ENCODE data around the gene CLEC2A. TPM values are rescaled to one million over a fixed set of nuclear protein-coding genes. Genes with fewer than 3 reads are reported as not detected.

The CLEC2A gene
- total RNA-seq, 2 donors from 2014 or later, result not detected

DNA sequence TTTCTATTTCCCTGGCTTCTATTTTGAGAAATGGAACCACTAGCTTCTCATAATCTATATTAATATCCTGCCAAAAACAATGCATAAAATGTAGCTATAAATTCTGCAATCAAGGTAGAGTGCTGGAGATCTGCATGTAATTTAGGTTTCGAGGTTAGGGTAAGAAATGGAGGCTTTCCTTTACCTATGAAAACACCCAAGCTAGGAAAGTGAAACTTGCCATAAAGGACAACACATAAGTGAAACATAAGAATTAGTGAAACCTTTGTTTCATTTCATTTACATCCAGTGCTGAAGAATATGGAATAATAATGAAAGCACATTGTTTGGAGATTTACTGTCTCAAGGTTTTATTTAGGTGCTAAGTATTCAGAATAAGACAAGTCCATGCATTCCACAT lies 9.7 kb downstream of the CLEC2A start:
- DNase-seq (ENCODE audit: low spot score), result no peak
- peaks cover 0 to under 1% of the 10 kb centered on the region in 2 donors for H3K27me3 Mint-ChIP-seq
- H3K9me3 Mint-ChIP-seq, result no peaks in the 10 kb centered on the region
- no peak overlapping the region for H3K27ac Mint-ChIP-seq
- peaks cover 11 to 17% of the 10 kb centered on the region in 2 donors for H3K4me1 Mint-ChIP-seq (ENCODE audit: low read depth in 2 of 2)
- no peak overlapping the region for H3K4me3 Mint-ChIP-seq
- H3K36me3 Mint-ChIP-seq, result peaks cover 5% of the 10 kb centered on the region
- ATAC-seq, result no peak

DNA sequence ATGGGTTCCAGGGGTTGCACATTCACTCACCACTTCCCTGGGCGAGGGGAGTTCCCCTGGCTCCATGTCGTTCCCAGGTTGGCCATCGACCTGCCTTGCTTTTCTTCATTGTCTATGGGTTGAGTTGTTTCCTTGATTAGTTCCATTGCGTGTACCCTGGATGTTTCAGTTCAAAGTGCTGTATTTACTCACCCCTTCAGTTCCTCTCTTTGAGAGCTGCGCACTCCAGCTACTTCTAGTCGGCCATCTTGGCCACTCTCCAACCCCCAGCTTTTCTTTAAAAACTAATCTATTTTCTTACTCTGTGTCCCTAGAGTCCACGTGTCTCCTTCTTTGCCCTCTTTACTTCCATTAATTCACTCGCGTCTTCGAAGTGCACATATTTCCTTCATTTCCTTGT lies 11.7 kb downstream of the CLEC2A start:
- H3K4me3 Mint-ChIP-seq, result no peak overlapping the region
- no peak for DNase-seq (ENCODE audit: low spot score)
- no peaks in the 10 kb centered on the region for H3K27me3 Mint-ChIP-seq
- no peak overlapping the region for H3K27ac Mint-ChIP-seq
- H3K9me3 Mint-ChIP-seq, result no peaks in the 10 kb centered on the region
- H3K36me3 Mint-ChIP-seq, result peaks cover 5% of the 10 kb centered on the region
- no peak for ATAC-seq
- peaks cover 7 to 11% of the 10 kb centered on the region in 2 donors for H3K4me1 Mint-ChIP-seq (ENCODE audit: low read depth in 2 of 2)

GRCh38 chr12:9919443-9919842 lies 12.7 kb downstream of the CLEC2A start:
- Mint-ChIP-seq H3K36me3 (peaks cover 5% of the 10 kb centered on the region), H3K9me3 (no peaks in the 10 kb centered on the region), H3K27me3 (no peaks in the 10 kb centered on the region), H3K4me1 (ENCODE audit: low read depth in 2 of 2) (peaks cover 7 to 11% of the 10 kb centered on the region in 2 donors), H3K4me3 (no peak overlapping the region), H3K27ac (no peak overlapping the region)
- DNase-seq (ENCODE audit: low spot score), result no peak
- ATAC-seq, result no peak

- no peaks in the 10 kb centered on the region for H3K27me3 Mint-ChIP-seq
- H3K4me3 Mint-ChIP-seq, result no peak overlapping the region
- ATAC-seq, result no peak
- no peak for DNase-seq (ENCODE audit: low spot score)
- peaks cover 36% of the 10 kb centered on the region for H3K36me3 Mint-ChIP-seq
- peaks cover 11% of the 10 kb centered on the region for H3K9me3 Mint-ChIP-seq
- H3K4me1 Mint-ChIP-seq (ENCODE audit: low read depth in 2 of 2), result peaks cover 25 to 33% of the 10 kb centered on the region in 2 donors
- no peak overlapping the region for H3K27ac Mint-ChIP-seq
These were observed 20.5 kb downstream of the CLEC2A start for GRCh38 chr12:9911708-9912107.

DNA sequence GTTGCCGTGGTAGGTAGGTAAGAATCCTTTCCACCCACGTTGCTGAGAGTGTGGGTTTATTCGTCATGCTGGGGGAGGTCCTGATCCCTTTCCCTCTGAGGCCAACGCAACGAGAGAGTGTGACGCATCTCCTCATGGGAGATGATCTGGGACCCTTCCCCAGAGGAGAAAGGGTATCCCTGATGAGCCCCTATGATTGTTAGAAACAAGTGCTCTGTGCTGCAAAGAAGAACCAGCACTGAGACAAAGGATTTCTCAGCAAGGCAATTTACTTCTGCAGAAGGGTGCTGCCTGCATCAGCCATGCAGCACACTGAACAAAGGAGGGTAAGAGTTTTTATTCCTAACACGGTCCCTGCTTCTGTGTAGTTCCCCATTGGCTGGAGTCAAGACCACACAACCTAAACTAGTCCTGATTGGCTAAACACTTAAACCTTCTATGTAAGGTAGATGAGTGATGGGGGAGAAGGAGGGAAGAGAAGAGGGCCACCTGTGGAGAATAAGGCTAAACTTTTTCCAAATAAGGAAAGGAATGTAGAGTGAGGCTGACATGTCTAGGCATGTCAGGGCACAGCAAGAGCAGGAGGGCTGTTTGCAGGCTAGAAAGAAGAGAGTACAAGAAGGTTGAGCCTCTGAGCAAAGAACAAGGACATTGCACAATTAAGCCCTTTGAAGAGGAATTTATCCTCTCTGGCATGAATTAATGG lies 21.3 kb downstream of the CLEC2A start:
- no peak overlapping the region for H3K4me3 Mint-ChIP-seq
- peaks cover 36% of the 10 kb centered on the region for H3K36me3 Mint-ChIP-seq
- ATAC-seq (no peak), DNase-seq (ENCODE audit: low spot score) (no peak)
- no peaks in the 10 kb centered on the region for H3K27me3 Mint-ChIP-seq
- H3K9me3 Mint-ChIP-seq, result peaks cover 11% of the 10 kb centered on the region
- peaks cover 33 to 38% of the 10 kb centered on the region in 2 donors for H3K4me1 Mint-ChIP-seq (ENCODE audit: low read depth in 2 of 2)
- peak overlapping the region in 1 of 2 donors; percentile 79 for H3K27ac Mint-ChIP-seq

DNA sequence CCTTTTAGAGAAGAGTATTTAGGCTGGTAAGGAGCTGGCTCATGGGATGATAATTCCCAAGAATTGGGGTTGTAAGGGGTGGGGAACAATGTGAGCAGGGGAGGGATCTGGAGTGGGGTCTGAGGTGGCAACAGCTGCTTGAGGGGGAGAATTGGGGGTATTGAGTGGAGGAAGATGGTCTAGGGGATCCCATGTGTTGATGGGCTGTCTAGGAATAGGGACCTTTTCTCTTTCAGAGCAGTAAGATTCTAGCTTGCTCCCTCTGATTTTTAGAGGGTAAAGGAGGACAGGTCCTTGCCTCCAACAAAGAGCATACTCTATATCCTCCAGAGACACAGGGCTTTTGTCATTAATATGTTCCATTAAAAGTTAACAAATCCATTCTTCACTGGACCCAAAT lies 22.4 kb downstream of the CLEC2A start:
- ATAC-seq (no peak), DNase-seq (ENCODE audit: low spot score) (no peak)
- H3K36me3 Mint-ChIP-seq, result peaks cover 41% of the 10 kb centered on the region
- no peaks in the 10 kb centered on the region for H3K27me3 Mint-ChIP-seq
- peaks cover 11% of the 10 kb centered on the region for H3K9me3 Mint-ChIP-seq
- H3K4me1 Mint-ChIP-seq (ENCODE audit: low read depth in 2 of 2), result peaks cover 38 to 43% of the 10 kb centered on the region in 2 donors
- H3K4me3 Mint-ChIP-seq, result no peak overlapping the region
- peak overlapping the region; percentile 32 to 89 for H3K27ac Mint-ChIP-seq

GRCh38 chr12:9908350-9908749 lies 23.8 kb downstream of the CLEC2A start:
- DNase-seq (ENCODE audit: low spot score) (no peak), ATAC-seq (no peak)
- H3K27ac Mint-ChIP-seq, result peak overlapping the region; percentile 65 to 89
- peak overlapping the region; percentile 13 for H3K4me3 Mint-ChIP-seq
- peaks cover 38 to 43% of the 10 kb centered on the region in 2 donors for H3K4me1 Mint-ChIP-seq (ENCODE audit: low read depth in 2 of 2)
- H3K27me3 Mint-ChIP-seq, result no peaks in the 10 kb centered on the region
- H3K9me3 Mint-ChIP-seq, result peaks cover 11% of the 10 kb centered on the region
- H3K36me3 Mint-ChIP-seq, result peaks cover 42% of the 10 kb centered on the region

DNA sequence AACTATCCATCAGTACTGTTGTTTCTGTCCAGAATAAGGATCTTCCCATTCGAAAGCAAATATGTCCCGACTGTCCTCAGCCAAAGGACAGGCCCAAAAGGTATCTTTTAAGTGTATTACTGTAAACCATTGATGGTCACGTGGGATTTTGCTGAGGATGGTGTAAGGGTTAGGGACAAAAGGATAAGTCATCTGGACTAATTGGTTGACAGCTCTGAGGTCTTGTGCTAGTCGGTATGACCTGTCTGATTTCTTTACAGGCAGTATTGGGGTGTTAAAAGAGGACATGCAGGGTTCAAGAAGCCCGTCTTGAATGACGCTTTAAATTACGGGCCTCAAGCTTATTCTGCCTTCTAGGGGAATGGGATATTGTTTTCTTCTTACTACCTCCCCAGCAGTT lies 24.4 kb downstream of the CLEC2A start:
- Mint-ChIP-seq H3K9me3 (peaks cover 16% of the 10 kb centered on the region), H3K4me1 (ENCODE audit: low read depth in 2 of 2) (peaks cover 36 to 41% of the 10 kb centered on the region in 2 donors), H3K27me3 (no peaks in the 10 kb centered on the region), H3K27ac (peak overlapping the region; percentile 65 to 89), H3K4me3 (peak overlapping the region; percentile 13), H3K36me3 (peaks cover 45% of the 10 kb centered on the region)
- ATAC-seq (no peak), DNase-seq (ENCODE audit: low spot score) (no peak)

DNA sequence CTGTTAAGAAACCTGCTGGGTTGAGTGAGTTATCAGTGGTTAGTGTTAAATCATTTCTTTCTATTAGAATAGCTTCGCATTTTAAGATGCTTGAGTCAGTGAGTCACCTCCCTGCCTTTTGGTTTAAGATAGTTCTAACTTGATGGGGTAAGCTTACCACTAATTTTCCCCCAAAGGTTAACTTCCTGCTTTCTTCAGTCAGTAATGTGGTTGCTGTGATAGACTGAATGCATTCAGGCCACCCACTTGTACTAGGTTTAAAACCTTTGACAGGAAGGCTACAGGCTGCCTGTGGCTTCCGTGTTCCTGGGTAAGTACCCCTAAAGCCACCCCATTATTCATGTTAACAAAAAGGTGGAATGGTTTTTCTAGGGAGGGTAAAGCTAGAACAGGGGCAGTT lies 25.3 kb downstream of the CLEC2A start:
- peaks cover 44% of the 10 kb centered on the region for H3K36me3 Mint-ChIP-seq
- H3K4me3 Mint-ChIP-seq, result peak overlapping the region; percentile 70
- H3K27me3 Mint-ChIP-seq, result no peaks in the 10 kb centered on the region
- H3K9me3 Mint-ChIP-seq, result peaks cover 19% of the 10 kb centered on the region
- H3K27ac Mint-ChIP-seq, result peak overlapping the region; percentile 65 to 89
- DNase-seq (ENCODE audit: low spot score) (peak; percentile 68), ATAC-seq (peak; percentile 92 to 95)
- peaks cover 33 to 38% of the 10 kb centered on the region in 2 donors for H3K4me1 Mint-ChIP-seq (ENCODE audit: low read depth in 2 of 2)

GRCh38 chr12:9902539-9903228 lies 29.5 kb downstream of the CLEC2A start:
- no peaks in the 10 kb centered on the region for H3K27me3 Mint-ChIP-seq

DNA sequence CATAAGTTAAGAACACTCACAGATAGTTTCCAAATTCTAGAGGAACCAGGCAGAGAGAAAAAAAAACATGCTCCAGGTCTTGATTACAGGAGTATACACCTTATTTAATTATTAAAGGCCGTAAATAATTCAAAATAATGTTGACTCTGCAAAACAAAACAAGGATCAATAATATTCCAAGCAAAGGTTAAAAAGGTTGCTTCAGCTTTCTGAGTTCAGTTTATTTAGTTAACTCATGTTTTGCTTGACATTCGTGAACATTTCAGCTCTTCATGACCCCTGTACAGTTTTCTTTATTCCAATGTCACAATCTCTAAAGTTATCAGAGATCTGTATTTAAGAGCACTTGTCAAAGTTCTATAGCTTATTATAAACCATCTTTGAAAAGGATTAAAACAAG lies 31.2 kb downstream of the CLEC2A start:
- no peak for DNase-seq (ENCODE audit: low spot score)
- no peak overlapping the region for H3K4me3 Mint-ChIP-seq
- H3K9me3 Mint-ChIP-seq, result peaks cover 8% of the 10 kb centered on the region
- no peaks in the 10 kb centered on the region for H3K27me3 Mint-ChIP-seq
- H3K36me3 Mint-ChIP-seq, result peaks cover 16% of the 10 kb centered on the region
- ATAC-seq, result no peak
- H3K4me1 Mint-ChIP-seq (ENCODE audit: low read depth in 2 of 2), result peaks cover 4 to 5% of the 10 kb centered on the region in 2 donors
- no peak overlapping the region for H3K27ac Mint-ChIP-seq

More at GRCh38 chr12:9902539-9903228, 29.5 kb downstream of the CLEC2A start:
- Mint-ChIP-seq H3K27ac (no peak overlapping the region), H3K36me3 (peaks cover 16% of the 10 kb centered on the region), H3K4me3 (no peak overlapping the region), H3K9me3 (peaks cover 8% of the 10 kb centered on the region), H3K4me1 (ENCODE audit: low read depth in 2 of 2) (peaks cover 20 to 22% of the 10 kb centered on the region in 2 donors)
- DNase-seq (ENCODE audit: low spot score) (no peak), ATAC-seq (no peak)

DNA sequence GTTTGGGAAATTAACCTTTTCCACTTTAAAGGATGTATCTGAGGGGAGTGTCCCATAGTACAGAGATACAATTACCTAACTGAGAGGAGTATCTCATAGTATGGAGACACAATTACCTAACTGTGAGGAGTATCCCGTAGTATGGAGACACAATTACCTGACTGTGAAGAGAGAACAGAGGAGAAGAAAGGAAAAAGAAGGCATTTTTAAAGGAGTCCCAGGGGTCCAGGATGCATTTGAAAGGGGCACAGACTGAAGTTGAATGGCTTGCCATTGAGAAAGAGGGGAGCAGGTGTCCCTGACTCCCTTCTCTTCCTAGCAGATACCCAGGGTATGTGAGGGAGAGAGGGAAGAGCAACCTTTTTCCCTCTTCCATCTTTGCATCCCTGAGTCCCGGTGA lies 33.0 kb downstream of the CLEC2A start:
- H3K4me3 Mint-ChIP-seq, result no peak overlapping the region
- no peak for DNase-seq (ENCODE audit: low spot score)
- H3K4me1 Mint-ChIP-seq (ENCODE audit: low read depth in 2 of 2), result peaks cover 0 to under 1% of the 10 kb centered on the region in 2 donors
- peaks cover 10% of the 10 kb centered on the region for H3K36me3 Mint-ChIP-seq
- peaks cover 0 to 4% of the 10 kb centered on the region in 2 donors for H3K27me3 Mint-ChIP-seq
- no peak overlapping the region for H3K27ac Mint-ChIP-seq
- peaks cover 8% of the 10 kb centered on the region for H3K9me3 Mint-ChIP-seq
- ATAC-seq, result no peak

DNA sequence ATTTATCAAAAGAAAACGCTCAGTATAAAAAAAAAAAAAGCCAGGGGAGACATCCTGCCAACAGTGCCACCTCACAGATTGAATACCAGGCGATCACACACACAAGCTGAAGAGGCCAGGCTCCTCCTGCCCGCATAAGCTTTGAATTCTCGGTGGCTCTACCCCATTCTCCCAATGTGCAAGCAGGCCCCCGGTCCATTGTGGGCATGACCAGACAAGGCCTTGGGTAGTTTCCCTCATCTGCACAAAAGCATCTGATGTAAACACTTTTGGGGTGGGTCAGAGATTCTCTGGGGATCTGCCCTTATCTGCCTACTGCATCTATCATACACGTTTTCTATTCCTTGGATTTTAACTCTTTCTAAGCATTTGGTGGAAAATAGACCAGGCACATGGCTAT lies 34.6 kb downstream of the CLEC2A start:
- DNase-seq (ENCODE audit: low spot score) (no peak), ATAC-seq (no peak)
- H3K27ac Mint-ChIP-seq, result no peak overlapping the region
- H3K4me1 Mint-ChIP-seq (ENCODE audit: low read depth in 2 of 2), result peaks cover 3 to 7% of the 10 kb centered on the region in 2 donors
- peaks cover 2% of the 10 kb centered on the region for H3K36me3 Mint-ChIP-seq
- H3K9me3 Mint-ChIP-seq, result peaks cover under 1% of the 10 kb centered on the region
- peaks cover 0 to 6% of the 10 kb centered on the region in 2 donors for H3K27me3 Mint-ChIP-seq
- no peak overlapping the region for H3K4me3 Mint-ChIP-seq
